Stomach smooth muscle (tissue), 2 donors: ENCODE results near the gene USP17L28.
"Not testable (repeated sequence)": the region's sequence is repeated elsewhere in the genome, so short reads cannot be mapped to it uniquely, and the experiment has no call there.

Experiments used
- H3K27ac ChIP-seq: one replicate; pipeline ENCODE4 v1.7.0; 2013; ENCODE audit warnings: mild to moderate bottlenecking, low read length, inconsistent platforms
- H3K27me3 ChIP-seq, 2 donors: one replicate each; pipeline ENCODE4 v1.7.0; 2013; ENCODE audit warnings: low read length in 2 of 2; ENCODE audit not compliant: insufficient read depth in 2 of 2, control insufficient read depth in 1 of 2
- H3K36me3 ChIP-seq, 2 donors: one replicate each; pipeline ENCODE4 v1.7.0; 2013; ENCODE audit warnings: low read length in 2 of 2; ENCODE audit not compliant: control insufficient read depth in 2 of 2, insufficient read depth in 2 of 2
- H3K4me1 ChIP-seq: one replicate; pipeline ENCODE4 v1.7.0; 2013; ENCODE audit warnings: low read length; ENCODE audit not compliant: control insufficient read depth, insufficient read depth
- H3K4me3 ChIP-seq, 2 donors: one replicate each; pipeline ENCODE4 v1.7.0; 2013; ENCODE audit warnings: low read length in 2 of 2
- H3K9ac ChIP-seq, 2 donors: one replicate each; pipeline ENCODE4 v1.7.0; 2013; ENCODE audit warnings: low read length in 2 of 2, mild to moderate bottlenecking in 1 of 2
- H3K9me3 ChIP-seq, 2 donors: one replicate each; pipeline ENCODE4 v1.7.0; 2013; ENCODE audit warnings: low read length in 2 of 2; ENCODE audit not compliant: control insufficient read depth in 2 of 2
- donor health status: healthy.
- donor health status: Pancreatic carcinoma.

USP17L28 gene

GRCh38 chr4:9348593-9348992 lies at the start of gene USP17L28:
TSS of gene USP17L28 (plus strand) at chr4:9348893. CDS start at chr4:9348893, 0 bp downstream.
- H3K4me3 ChIP-seq, H3K36me3 ChIP-seq, H3K9ac ChIP-seq, H3K4me1 ChIP-seq, H3K27ac ChIP-seq, H3K27me3 ChIP-seq, H3K9me3 ChIP-seq: not testable (repeated sequence)

- not testable (repeated sequence) for H3K9ac ChIP-seq, H3K27me3 ChIP-seq, H3K27ac ChIP-seq, H3K4me1 ChIP-seq, H3K36me3 ChIP-seq, H3K4me3 ChIP-seq, H3K9me3 ChIP-seq
Observed at GRCh38 chr4:9324191-9324590, 24.5 kb upstream of the USP17L28 start.

GRCh38 chr4:9324865-9325264 lies 23.8 kb upstream of the USP17L28 start, which contains the start of gene USP17L24:
TSS of gene USP17L24 (plus strand) at chr4:9325165. CDS start at chr4:9325165, 0 bp downstream.
- H3K4me1 ChIP-seq, H3K27me3 ChIP-seq, H3K4me3 ChIP-seq: not testable (repeated sequence)

GRCh38 chr4:9329611-9330010 lies 19.1 kb upstream of the USP17L28 start, which contains the start of gene USP17L25:
TSS of gene USP17L25 (plus strand) at chr4:9329911. CDS start at chr4:9329911, 0 bp downstream.
- not testable (repeated sequence) for H3K27ac ChIP-seq, H3K4me1 ChIP-seq, H3K27me3 ChIP-seq, H3K9ac ChIP-seq, H3K9me3 ChIP-seq, H3K36me3 ChIP-seq, H3K4me3 ChIP-seq

More at GRCh38 chr4:9324865-9325264, 23.8 kb upstream of the USP17L28 start, which contains the start of gene USP17L24:
- H3K36me3 ChIP-seq, H3K9me3 ChIP-seq, H3K9ac ChIP-seq, H3K27ac ChIP-seq: not testable (repeated sequence)

- not testable (repeated sequence) for H3K36me3 ChIP-seq, H3K9ac ChIP-seq, H3K27ac ChIP-seq, H3K9me3 ChIP-seq, H3K27me3 ChIP-seq, H3K4me3 ChIP-seq, H3K4me1 ChIP-seq
Observed at GRCh38 chr4:9334358-9334757, 14.3 kb upstream of the USP17L28 start, which contains the start of gene USP17L26. TSS of gene USP17L26 (plus strand) at chr4:9334658. CDS start at chr4:9334658, 0 bp downstream.

GRCh38 chr4:9339103-9339502 lies 9.6 kb upstream of the USP17L28 start, which contains the start of gene USP17L5:
TSS of gene USP17L5 (plus strand) at chr4:9339403. CDS start at chr4:9339403, 0 bp downstream.
- H3K9me3 ChIP-seq, H3K4me3 ChIP-seq, H3K9ac ChIP-seq, H3K27ac ChIP-seq, H3K36me3 ChIP-seq, H3K27me3 ChIP-seq, H3K4me1 ChIP-seq: not testable (repeated sequence)

GRCh38 chr4:9343848-9344247 lies 4.8 kb upstream of the USP17L28 start, which contains the start of gene USP17L27:
TSS of gene USP17L27 (plus strand) at chr4:9344148. CDS start at chr4:9344148, 0 bp downstream.
- H3K4me3 ChIP-seq, H3K4me1 ChIP-seq, H3K36me3 ChIP-seq, H3K27me3 ChIP-seq, H3K9ac ChIP-seq, H3K27ac ChIP-seq, H3K9me3 ChIP-seq: not testable (repeated sequence)

GRCh38 chr4:9350866-9351265 lies 2.2 kb downstream of the USP17L28 start:
- H3K27me3 ChIP-seq, H3K9ac ChIP-seq, H3K9me3 ChIP-seq, H3K36me3 ChIP-seq, H3K4me1 ChIP-seq, H3K4me3 ChIP-seq, H3K27ac ChIP-seq: not testable (repeated sequence)

- not testable (repeated sequence) for H3K27ac ChIP-seq, H3K36me3 ChIP-seq, H3K4me3 ChIP-seq, H3K9me3 ChIP-seq, H3K9ac ChIP-seq, H3K4me1 ChIP-seq, H3K27me3 ChIP-seq
Observed at GRCh38 chr4:9353338-9353737, 4.6 kb downstream of the USP17L28 start, which contains the start of gene USP17L29. TSS of gene USP17L29 (plus strand) at chr4:9353638. CDS start at chr4:9353638, 0 bp downstream.

- not testable (repeated sequence) for H3K27me3 ChIP-seq, H3K9ac ChIP-seq, H3K4me3 ChIP-seq
Observed at GRCh38 chr4:9362829-9363228, 14.1 kb downstream of the USP17L28 start, which contains the start of gene USP17L30. TSS of gene USP17L30 (plus strand) at chr4:9363129. CDS start at chr4:9363129, 0 bp downstream.

GRCh38 chr4:9379881-9380280 lies 31.2 kb downstream of the USP17L28 start:
- not testable (repeated sequence) for H3K9ac ChIP-seq, H3K9me3 ChIP-seq, H3K27ac ChIP-seq, H3K36me3 ChIP-seq, H3K4me3 ChIP-seq, H3K4me1 ChIP-seq, H3K27me3 ChIP-seq

More at GRCh38 chr4:9362829-9363228, 14.1 kb downstream of the USP17L28 start, which contains the start of gene USP17L30:
- H3K27ac ChIP-seq, H3K9me3 ChIP-seq, H3K4me1 ChIP-seq, H3K36me3 ChIP-seq: not testable (repeated sequence)
